Fibroblast of peridontal ligament (primary cell): Measurements from ENCODE around the gene SERPINI1.
A peak's percentile ranks its signal among the peaks of the same experiment; 100 is the strongest.
"Not testable (repeated sequence)": the region's sequence is repeated elsewhere in the genome, so short reads cannot be mapped to it uniquely, and the experiment has no call there.

Experiments
- DNase-seq: peaks from one replicate; pipeline ENCODE4 v3.0.0-alpha.2; 2010; ENCODE audit errors: extremely low read depth

The SERPINI1 gene

GRCh38 chr3:167787440-167787839, 51.9 kb downstream of the SERPINI1 start:
- DNase-seq: no peak

DNA sequence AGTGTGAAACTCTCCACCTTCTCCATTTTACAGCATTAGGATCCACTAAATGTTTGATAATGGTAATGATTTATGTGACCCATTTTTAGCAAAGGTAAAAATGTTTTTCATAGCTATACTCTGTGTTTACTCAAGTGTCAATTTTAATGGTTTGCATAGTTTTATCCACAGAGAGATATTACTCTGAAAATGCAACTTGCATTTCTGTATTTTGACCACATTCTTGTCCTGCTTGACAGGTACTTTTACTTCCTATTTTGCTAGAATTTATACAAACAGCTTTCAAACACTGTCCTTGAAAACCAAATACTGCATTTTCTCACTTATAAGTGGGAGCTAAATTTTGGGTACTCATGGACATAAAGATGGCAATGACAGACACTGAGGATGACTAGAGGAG, 62.9 kb downstream of the SERPINI1 start:
- DNase-seq: no peak

DNA sequence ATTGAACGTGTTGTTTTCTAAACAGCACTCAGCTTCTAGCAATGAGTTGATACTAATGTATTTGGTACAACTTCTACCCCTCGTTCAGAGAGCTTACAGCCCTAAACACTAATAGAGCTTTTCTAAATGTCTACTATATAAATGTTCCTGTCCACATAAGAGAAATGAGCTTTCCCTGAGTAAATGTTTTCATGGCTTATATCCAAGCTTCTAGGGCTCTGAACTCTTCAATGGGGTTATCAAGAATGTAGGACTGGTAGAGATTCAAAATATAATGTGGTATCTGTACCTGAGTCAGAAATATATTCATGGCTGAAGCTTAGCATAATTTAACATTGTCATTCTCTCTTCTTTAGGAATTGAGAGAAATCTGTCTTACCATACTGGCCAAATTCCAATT, 73.4 kb downstream of the SERPINI1 start:
- DNase-seq: no peak

DNA sequence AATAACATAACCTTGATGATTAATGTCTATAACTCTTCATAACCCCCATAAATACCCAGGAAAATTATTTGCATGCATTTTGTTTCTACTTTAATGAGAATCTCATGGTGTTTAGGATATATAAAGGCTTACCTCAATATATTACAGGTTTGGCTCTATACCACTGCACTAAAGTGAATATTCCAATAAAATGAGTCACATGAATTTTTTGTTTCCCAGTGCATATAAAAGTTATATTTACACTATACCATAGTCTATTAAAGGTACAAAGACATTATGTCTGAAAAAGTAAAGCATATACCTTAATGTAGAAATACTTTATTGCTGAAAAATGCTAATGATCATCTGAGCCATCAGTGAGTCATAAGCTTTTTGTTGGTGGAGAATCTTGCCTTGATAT, 74.7 kb downstream of the SERPINI1 start:
- no peak for DNase-seq

DNA sequence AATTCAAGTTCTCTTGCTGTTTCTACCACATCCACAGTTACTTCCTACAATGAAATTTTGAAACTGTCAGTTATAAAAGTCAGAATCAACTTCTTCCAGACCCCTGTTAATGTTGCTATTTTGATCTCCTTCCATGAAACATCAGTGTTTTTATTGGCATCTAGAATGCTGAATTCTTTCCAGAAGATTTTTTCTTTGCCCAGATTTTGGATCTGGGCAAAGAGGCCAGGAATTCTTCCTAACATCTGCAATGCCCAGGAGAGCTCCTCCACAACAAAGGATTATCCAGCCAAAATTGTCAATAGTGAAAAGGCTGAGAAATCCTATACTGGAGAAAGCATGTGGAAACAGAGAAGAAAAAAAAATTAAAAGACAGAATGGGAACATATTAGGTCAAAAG, 75.5 kb downstream of the SERPINI1 start:
- DNase-seq: peak; percentile 83

GRCh38 chr3:167813169-167814123, 77.9 kb downstream of the SERPINI1 start:
- peak; percentile 24 for DNase-seq

GRCh38 chr3:167814441-167814951, 79.0 kb downstream of the SERPINI1 start:
- DNase-seq: peak; percentile 96

GRCh38 chr3:167816953-167817352, 81.4 kb downstream of the SERPINI1 start:
- DNase-seq: no peak

DNA sequence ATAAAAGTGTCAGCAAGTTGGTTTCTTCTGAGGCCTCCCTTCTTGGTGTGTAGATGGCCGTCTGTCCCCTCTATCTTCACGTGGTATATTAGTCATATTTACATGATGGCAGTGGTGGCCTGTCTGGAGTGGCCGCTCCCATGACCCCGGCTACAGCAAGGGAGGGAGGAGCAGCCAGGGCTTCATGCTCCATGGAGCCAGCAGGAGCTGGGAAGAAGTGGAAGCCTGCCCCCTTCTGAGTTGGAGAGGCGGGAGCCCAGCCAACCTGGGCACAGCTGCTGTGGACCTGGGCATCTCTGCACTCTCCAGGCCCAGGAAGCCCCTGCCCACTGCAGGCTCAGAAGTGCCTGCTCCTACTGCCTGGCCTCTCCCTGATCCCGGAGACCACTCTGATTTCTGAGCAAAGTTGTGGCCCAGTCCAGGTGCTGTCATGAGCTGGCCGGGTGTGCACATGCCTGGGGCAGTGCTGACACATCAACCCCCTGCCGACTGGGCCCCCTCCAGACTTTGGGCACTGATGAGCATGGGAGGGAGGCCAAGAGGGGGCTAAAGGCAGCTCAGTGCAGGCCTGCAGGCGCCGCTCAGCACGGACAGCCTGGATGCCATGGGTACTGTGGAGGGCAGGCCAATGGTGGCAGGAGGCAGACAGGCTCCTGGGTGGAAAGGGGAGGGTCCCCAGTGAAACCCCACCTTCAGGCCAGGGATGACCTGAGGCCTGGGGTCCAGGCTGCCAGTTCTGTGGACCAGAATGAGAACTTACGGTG, 84.8 kb downstream of the SERPINI1 start:
- DNase-seq: no peak

- no peak for DNase-seq
These were observed 85.8 kb downstream of the SERPINI1 start for GRCh38 chr3:167821248-167821805.

GRCh38 chr3:167823738-167824137, 88.2 kb downstream of the SERPINI1 start:
- DNase-seq: no peak

GRCh38 chr3:167827588-167827987, 92.1 kb downstream of the SERPINI1 start:
- not testable (repeated sequence) for DNase-seq

DNA sequence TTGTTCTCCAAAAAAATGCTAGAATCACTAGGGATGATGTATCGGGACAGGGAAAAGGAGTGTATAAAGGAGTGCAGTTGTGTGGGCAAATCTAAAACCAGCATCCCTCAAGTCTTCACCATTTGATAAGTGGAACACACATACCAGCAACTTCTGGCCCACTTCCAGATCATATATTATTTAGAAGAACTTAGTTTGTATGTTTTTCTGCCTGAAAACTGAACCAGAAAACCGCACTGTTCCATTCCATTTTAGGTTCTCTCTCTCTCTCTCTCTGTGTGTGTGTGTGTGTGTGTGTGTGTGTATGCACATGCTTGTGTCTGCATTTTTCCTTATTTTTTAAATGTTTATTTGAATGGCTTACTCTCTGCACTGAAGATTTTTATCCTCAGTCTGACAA, 93.5 kb downstream of the SERPINI1 start:
- no peak for DNase-seq

- no peak for DNase-seq
These were observed 94.5 kb downstream of the SERPINI1 start for GRCh38 chr3:167830007-167830406.

GRCh38 chr3:167835359-167835758, 99.8 kb downstream of the SERPINI1 start:
- DNase-seq: no peak

GRCh38 chr3:167835953-167836352, 100.4 kb downstream of the SERPINI1 start:
- no peak for DNase-seq

GRCh38 chr3:167837466-167837865, 101.9 kb downstream of the SERPINI1 start:
- peak; percentile 67 for DNase-seq

GRCh38 chr3:167839460-167840134, 104.1 kb downstream of the SERPINI1 start:
- DNase-seq: no peak

- DNase-seq: no peak
These were observed 104.7 kb downstream of the SERPINI1 start for GRCh38 chr3:167840247-167840646.

DNA sequence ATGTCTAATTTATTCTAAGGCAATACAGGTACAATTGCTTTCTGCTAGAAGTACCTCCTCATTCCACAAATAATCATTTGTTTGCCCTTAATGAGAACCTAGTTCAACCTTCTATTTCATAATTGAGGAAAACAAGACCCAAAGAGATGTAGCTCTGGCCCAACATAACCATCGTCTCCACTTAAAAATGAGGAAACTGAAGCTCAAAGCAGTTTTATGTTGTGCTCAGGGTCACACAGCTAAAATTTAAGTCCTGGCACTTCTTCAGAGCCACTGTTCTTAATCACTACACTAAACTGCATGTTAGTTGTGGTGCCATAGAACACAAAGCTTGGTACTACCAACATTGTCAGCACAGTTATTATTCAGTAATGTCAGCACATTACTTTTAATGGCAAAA, 108.0 kb downstream of the SERPINI1 start:
- no peak for DNase-seq

DNA sequence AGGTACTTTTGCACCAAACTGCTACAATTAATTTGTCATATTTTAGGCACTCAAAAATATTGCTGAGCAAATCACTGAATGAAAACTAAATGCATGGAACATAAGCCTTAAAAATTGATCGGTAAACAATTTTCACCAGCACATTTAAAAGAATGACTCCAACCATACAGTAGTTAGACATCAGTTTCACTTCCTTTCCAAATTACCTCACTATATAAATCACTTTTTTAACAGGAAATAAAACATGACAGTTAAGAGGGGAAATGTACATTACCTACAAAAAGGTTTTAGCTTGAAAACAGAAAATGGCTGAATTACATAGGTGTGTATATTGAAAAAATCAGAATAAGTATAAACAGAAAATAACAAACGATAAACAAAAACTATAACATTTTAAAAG, 108.4 kb downstream of the SERPINI1 start:
- no peak for DNase-seq

DNA sequence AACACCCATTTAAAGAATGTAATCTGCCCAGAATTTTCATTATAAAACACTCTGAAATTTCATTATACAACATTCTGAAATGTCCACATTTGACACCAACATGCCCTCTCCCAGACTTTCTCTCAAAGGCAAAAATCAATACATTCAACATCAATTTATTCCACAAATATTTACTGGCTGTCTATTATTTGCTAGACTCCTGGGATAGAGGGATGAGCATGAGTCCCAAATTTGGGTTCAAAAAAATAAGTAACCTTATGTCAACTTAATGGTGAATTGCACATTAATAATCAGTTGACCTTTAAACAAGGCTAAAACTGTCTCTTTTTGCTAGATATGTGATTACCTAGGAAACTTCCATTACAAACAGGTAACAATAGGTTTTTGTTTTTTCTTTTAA, 109.0 kb downstream of the SERPINI1 start:
- DNase-seq: no peak
